Trophoblast cell (in vitro differentiated cells and primary cell): ENCODE results near the gene GAS2L2.

Experiments used
- DNase-seq, 2 donors: peaks; one replicate each; pipeline ENCODE4 v3.0.0-alpha.2; 2016
- H2AFZ ChIP-seq: 2 replicates; pipeline ENCODE4 v1.6.1; 2013; ENCODE audit warnings: low read length, moderate library complexity, mild to moderate bottlenecking; ENCODE audit not compliant: insufficient read depth, poor library complexity
- H2AK5ac ChIP-seq: 2 replicates; pipeline ENCODE4 v1.6.1; 2013; ENCODE audit warnings: mild to moderate bottlenecking, low read length
- H2BK120ac ChIP-seq: 2 replicates; pipeline ENCODE4 v1.6.1; 2013; ENCODE audit warnings: low read length, mild to moderate bottlenecking, moderate library complexity; ENCODE audit not compliant: insufficient read depth, poor library complexity
- H2BK12ac ChIP-seq: 2 replicates; pipeline ENCODE4 v1.6.1; 2013; ENCODE audit warnings: mild to moderate bottlenecking, low read length, moderate library complexity
- H2BK5ac ChIP-seq: 2 replicates; pipeline ENCODE4 v1.6.1; 2013; ENCODE audit warnings: low read length, low read depth, moderate library complexity, mild to moderate bottlenecking; ENCODE audit not compliant: poor library complexity
- H3K14ac ChIP-seq: 2 replicates; pipeline ENCODE4 v1.6.1; 2013; ENCODE audit warnings: mild to moderate bottlenecking, low read length
- H3K18ac ChIP-seq: 2 replicates; pipeline ENCODE4 v1.6.1; 2013; ENCODE audit warnings: mild to moderate bottlenecking, low read length
- H3K23ac ChIP-seq: 2 replicates; pipeline ENCODE4 v1.6.1; 2013; ENCODE audit warnings: low read length
- H3K27ac ChIP-seq: 2 replicates; pipeline ENCODE4 v1.5.1; 2013; ENCODE audit warnings: low read depth, mild to moderate bottlenecking, inconsistent platforms, low read length, moderate library complexity
- H3K27me3 ChIP-seq: 2 replicates; pipeline ENCODE4 v1.6.1; 2013; ENCODE audit warnings: inconsistent platforms, mild to moderate bottlenecking, low read length, moderate library complexity; ENCODE audit not compliant: insufficient read depth
- H3K36me3 ChIP-seq, 2 experiments: 1 replicate in 1 of 2; 2 replicates in 1 of 2; pipeline ENCODE4 v1.6.1; 2013; ENCODE audit warnings: low read length in 2 of 2, mild to moderate bottlenecking in 2 of 2, moderate library complexity in 1 of 2; ENCODE audit not compliant: insufficient read depth in 2 of 2, control insufficient read depth in 1 of 2
- H3K4ac ChIP-seq: 2 replicates; pipeline ENCODE4 v1.6.1; 2013; ENCODE audit warnings: low read depth, mild to moderate bottlenecking, low read length, moderate library complexity
- H3K4me1 ChIP-seq, 2 experiments: 1 replicate in 1 of 2; 2 replicates in 1 of 2; pipeline ENCODE4 v1.6.1; 2013; ENCODE audit warnings: low read length in 2 of 2, mild to moderate bottlenecking in 2 of 2, moderate library complexity in 1 of 2; ENCODE audit not compliant: insufficient read depth in 2 of 2, control insufficient read depth in 1 of 2
- H3K4me2 ChIP-seq: 2 replicates; pipeline ENCODE4 v1.6.1; 2013; ENCODE audit warnings: inconsistent platforms, mild to moderate bottlenecking, low read length, moderate library complexity
- H3K4me3 ChIP-seq: 2 replicates; pipeline ENCODE4 v1.5.1; 2013; ENCODE audit warnings: mild to moderate bottlenecking, low read depth, low read length, inconsistent platforms
- H3K79me1 ChIP-seq: one replicate; pipeline ENCODE4 v1.6.1; 2013; ENCODE audit warnings: low read length
- H3K79me2 ChIP-seq: 2 replicates; pipeline ENCODE4 v1.6.1; 2013; ENCODE audit warnings: low read length, mild to moderate bottlenecking; ENCODE audit not compliant: control insufficient read depth, insufficient read depth, poor library complexity
- H3K9ac ChIP-seq: 2 replicates; pipeline ENCODE4 v1.6.1; 2013; ENCODE audit warnings: mild to moderate bottlenecking, low read length
- H3K9me3 ChIP-seq: 2 replicates; pipeline ENCODE4 v1.6.1; 2013; ENCODE audit warnings: low read depth, mild to moderate bottlenecking, control low read depth, inconsistent platforms, low read length; ENCODE audit not compliant: insufficient read depth
- H4K12ac ChIP-seq: 2 replicates; pipeline ENCODE4 v1.6.1; 2013; ENCODE audit warnings: low read depth, mild to moderate bottlenecking, low read length, moderate library complexity
- H4K8ac ChIP-seq: 2 replicates; pipeline ENCODE4 v1.6.1; 2013; ENCODE audit warnings: low read depth, mild to moderate bottlenecking, low read length, moderate library complexity
- H4K91ac ChIP-seq: one replicate; pipeline ENCODE4 v1.6.1; 2013; ENCODE audit warnings: low read depth, mild to moderate bottlenecking, low read length, moderate library complexity
- WGBS: extraction: QIAGEN DNeasy Blood & Tissue Kit; methylation state at CpG from one replicate; pipeline ENCODE4 v1.1.7; 2013; ENCODE audit warnings: missing lambda C conversion rate; ENCODE audit not compliant: insufficient read length, insufficient coverage; ENCODE audit errors: extremely low coverage; 5-methylcytosine and 5-hydroxymethylcytosine counted together

The GAS2L2 gene

GRCh38 chr17:35726127-35726952 lies 26.7 kb downstream of the GAS2L2 start:
- Histone ChIP-seq H3K4me1 (peaks cover 10 to 26% of the 10 kb centered on the region in 2 experiments), H4K12ac (no peak overlapping the region), H3K9ac (no peak overlapping the region), H2AK5ac (no peak overlapping the region), H3K27ac (peak overlapping the region; percentile 34), H2BK5ac (no peak overlapping the region), H4K91ac (no peak overlapping the region), H3K9me3 (no peaks in the 10 kb centered on the region), H3K27me3 (no peaks in the 10 kb centered on the region), H3K79me1 (no peaks in the 10 kb centered on the region), H3K4me3 (no peak overlapping the region), H2AFZ (no peak overlapping the region), H4K8ac (no peak overlapping the region), H3K4me2 (no peak overlapping the region), H3K36me3 (peaks cover 4 to 13% of the 10 kb centered on the region in 2 experiments), H2BK12ac (no peak overlapping the region), H3K23ac (no peak overlapping the region), H3K14ac (no peak overlapping the region), H3K18ac (no peak overlapping the region), H2BK120ac (no peak overlapping the region), H3K79me2 (no peaks in the 10 kb centered on the region), H3K4ac (no peak overlapping the region)
- peak; percentile 98 to 99 for DNase-seq
- no CpG with 5 or more reads among the region's 6 CpGs for WGBS

GRCh38 chr17:35725802-35726126 lies 27.3 kb downstream of the GAS2L2 start:
- Histone ChIP-seq H3K9me3 (no peaks in the 10 kb centered on the region), H3K79me2 (no peaks in the 10 kb centered on the region), H3K27ac (peak overlapping the region; percentile 12), H2AK5ac (no peak overlapping the region), H3K4me3 (no peak overlapping the region), H3K4ac (no peak overlapping the region), H3K9ac (no peak overlapping the region), H3K14ac (no peak overlapping the region), H2BK12ac (no peak overlapping the region), H3K4me2 (no peak overlapping the region), H2BK5ac (no peak overlapping the region), H3K18ac (no peak overlapping the region), H4K8ac (no peak overlapping the region), H3K4me1 (peaks cover 10 to 23% of the 10 kb centered on the region in 2 experiments), H3K79me1 (no peaks in the 10 kb centered on the region), H3K27me3 (no peaks in the 10 kb centered on the region), H2BK120ac (no peak overlapping the region), H2AFZ (no peak overlapping the region), H4K12ac (no peak overlapping the region), H3K23ac (no peak overlapping the region), H4K91ac (no peak overlapping the region), H3K36me3 (peaks cover 4 to 14% of the 10 kb centered on the region in 2 experiments)
- no peak for DNase-seq
- WGBS, result no CpG with 5 or more reads among the region's 2 CpGs

- Histone ChIP-seq H3K23ac (no peak overlapping the region), H3K27me3 (no peaks in the 10 kb centered on the region), H3K14ac (no peak overlapping the region), H2BK5ac (no peak overlapping the region), H3K79me2 (no peaks in the 10 kb centered on the region), H3K4me2 (no peak overlapping the region), H3K9ac (no peak overlapping the region), H3K36me3 (peaks cover 4 to 14% of the 10 kb centered on the region in 2 experiments), H3K18ac (no peak overlapping the region), H2AFZ (no peak overlapping the region), H3K4me1 (peaks cover 10 to 21% of the 10 kb centered on the region in 2 experiments), H2AK5ac (no peak overlapping the region), H3K4me3 (no peak overlapping the region), H3K79me1 (no peaks in the 10 kb centered on the region), H2BK12ac (no peak overlapping the region), H4K8ac (no peak overlapping the region), H2BK120ac (no peak overlapping the region), H3K27ac (no peak overlapping the region), H4K12ac (no peak overlapping the region), H3K9me3 (no peaks in the 10 kb centered on the region), H3K4ac (no peak overlapping the region), H4K91ac (no peak overlapping the region)
- no peak for DNase-seq
- no CpG with 5 or more reads among the region's 4 CpGs for WGBS
Observed at GRCh38 chr17:35725058-35725457, 28.0 kb downstream of the GAS2L2 start.

- Histone ChIP-seq H2AK5ac (no peak overlapping the region), H4K8ac (no peak overlapping the region), H2BK5ac (no peak overlapping the region), H2AFZ (no peak overlapping the region), H3K27ac (no peak overlapping the region), H3K36me3 (peaks cover 4 to 16% of the 10 kb centered on the region in 2 experiments), H4K12ac (no peak overlapping the region), H3K27me3 (no peaks in the 10 kb centered on the region), H3K4me3 (no peak overlapping the region), H3K4me1 (peaks cover 10 to 21% of the 10 kb centered on the region in 2 experiments), H3K9me3 (no peaks in the 10 kb centered on the region), H3K4me2 (no peak overlapping the region), H2BK12ac (no peak overlapping the region), H3K18ac (no peak overlapping the region), H3K79me1 (no peaks in the 10 kb centered on the region), H3K9ac (no peak overlapping the region), H3K79me2 (no peaks in the 10 kb centered on the region), H3K4ac (no peak overlapping the region), H3K23ac (no peak overlapping the region), H4K91ac (no peak overlapping the region), H2BK120ac (no peak overlapping the region), H3K14ac (no peak overlapping the region)
- no CpG with 5 or more reads among the region's 2 CpGs for WGBS
- DNase-seq, result no peak
Observed at GRCh38 chr17:35723735-35724134, 29.3 kb downstream of the GAS2L2 start.
